Body of pancreas (tissue), 4 donors: Measurements from ENCODE around the gene CEP72. TPM values are rescaled to one million over a fixed set of nuclear protein-coding genes. Genes with fewer than 3 reads are reported as not detected.

Experiments used
- ATAC-seq: fragments of 150-250 bp; one replicate; pipeline ENCODE4 v1.9.1; 2016
- DNase-seq, 4 donors: peaks; one replicate each; pipeline ENCODE4 v3.0.0-alpha.2; 2019
- H3K27ac ChIP-seq, 4 donors: fragments of 200-600 bp; sonication (generic); 1 replicate in 3 of 4; 2 replicates in 1 of 4; pipeline versions ENCODE4 v1.5.1 to v1.6.1; 2016 to 2019; ENCODE audit warnings: mild to moderate bottlenecking in 1 of 4, mixed read lengths in 1 of 4, moderate library complexity in 1 of 4
- H3K27me3 ChIP-seq, 2 donors: fragments of 200-600 bp; sonication (generic); one replicate each; pipeline ENCODE4 v1.6.0; 2016; ENCODE audit warnings: mild to moderate bottlenecking in 1 of 2
- H3K36me3 ChIP-seq, 2 donors: fragments of 200-600 bp; sonication (generic); replicated peaks in 1 of 2; 2 replicates each; pipeline ENCODE4 v1.5.1; 2016; ENCODE audit warnings: low read depth in 2 of 2; ENCODE audit not compliant: insufficient read depth in 1 of 2
- H3K4me1 ChIP-seq: fragments of 200-600 bp; sonication (generic); one replicate; pipeline ENCODE4 v1.6.0; 2016
- H3K4me3 ChIP-seq, 2 donors: fragments of 200-600 bp; sonication (generic); 1 replicate in 1 of 2; 2 replicates in 1 of 2; pipeline ENCODE4 v1.5.1; 2016 to 2019
- H3K9me3 ChIP-seq, 3 donors: fragments of 200-600 bp; sonication (generic); 1 replicate in 2 of 3; 2 replicates in 1 of 3; pipeline ENCODE4 v1.5.1; 2016
- CTCF ChIP-seq, 7 experiments: fragments of 450-650 bp in 4 of 7; fragments of 200-600 bp in 3 of 7; sonication (generic) in 3 of 7; IDR thresholded peaks; one replicate each; pipeline ENCODE4 v1.5.1; 2016 to 2019; ENCODE audit warnings: antibody characterized with exemption in 7 of 7
- POLR2A ChIP-seq, 3 donors: fragments of 450-650 bp; IDR thresholded peaks; one replicate each; pipeline ENCODE4 v1.6.1; 2016; ENCODE audit warnings: antibody characterized with exemption in 3 of 3, mild to moderate bottlenecking in 2 of 3
- WGBS, 2 donors: methylation state at CpG; one replicate each; pipeline ENCODE4 v1.1.5; 2017; 5-methylcytosine and 5-hydroxymethylcytosine counted together
- intact Hi-C: fragments of 100-400 bp; cut with DNase I; formaldehyde crosslinking; loops from one replicate; pipeline ENCODE4 v1.15.1; 2023
- total RNA-seq, 2 donors: library from RNA; depleted of rRNA; stranded (reverse); fragments of >200 nt; gene quantifications; one replicate each; pipeline ENCODE4 v1.1.0, GENCODE V29; 2016

Gene CEP72
- total RNA-seq, 2 donors from 2014 or later: 1.3 to 7.8 TPM

DNA sequence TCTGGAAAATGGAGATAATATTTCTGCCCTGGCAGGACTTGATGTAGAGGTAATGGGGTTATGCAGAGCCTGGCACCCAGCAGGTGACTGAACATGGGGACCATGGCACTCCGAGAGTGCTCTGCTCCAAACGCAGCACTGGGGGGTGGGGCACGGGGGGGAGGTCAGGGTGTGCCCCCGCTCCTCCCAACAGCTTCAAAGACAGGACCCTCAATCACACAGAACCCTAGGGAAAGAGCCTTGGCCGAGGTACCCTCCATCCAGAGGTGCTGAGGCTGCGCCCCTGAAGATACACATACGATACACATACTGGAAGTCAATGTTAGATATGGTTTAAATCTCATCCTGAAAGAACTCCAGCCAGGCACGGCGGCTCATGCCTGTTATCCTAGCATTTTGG, 26.6 kb upstream of the CEP72 start:
- TF ChIP-seq CTCF (IDR thresholded peaks at IDR 0.05) (no peak), POLR2A (IDR thresholded peaks at IDR 0.05) (no peak)
- no peak for ATAC-seq
- Histone ChIP-seq H3K4me1 (peaks cover 6% of the 10 kb centered on the region), H3K36me3 (no peaks in the 10 kb centered on the region), H3K27ac (no peak overlapping the region), H3K27me3 (no peaks in the 10 kb centered on the region), H3K4me3 (no peak overlapping the region), H3K9me3 (no peaks in the 10 kb centered on the region)
- no peak for DNase-seq
- intact Hi-C loops: no loop called here
- WGBS, 2 donors: 68 to 83% methylated on average over 4 to 9 of the region's 9 CpGs

DNA sequence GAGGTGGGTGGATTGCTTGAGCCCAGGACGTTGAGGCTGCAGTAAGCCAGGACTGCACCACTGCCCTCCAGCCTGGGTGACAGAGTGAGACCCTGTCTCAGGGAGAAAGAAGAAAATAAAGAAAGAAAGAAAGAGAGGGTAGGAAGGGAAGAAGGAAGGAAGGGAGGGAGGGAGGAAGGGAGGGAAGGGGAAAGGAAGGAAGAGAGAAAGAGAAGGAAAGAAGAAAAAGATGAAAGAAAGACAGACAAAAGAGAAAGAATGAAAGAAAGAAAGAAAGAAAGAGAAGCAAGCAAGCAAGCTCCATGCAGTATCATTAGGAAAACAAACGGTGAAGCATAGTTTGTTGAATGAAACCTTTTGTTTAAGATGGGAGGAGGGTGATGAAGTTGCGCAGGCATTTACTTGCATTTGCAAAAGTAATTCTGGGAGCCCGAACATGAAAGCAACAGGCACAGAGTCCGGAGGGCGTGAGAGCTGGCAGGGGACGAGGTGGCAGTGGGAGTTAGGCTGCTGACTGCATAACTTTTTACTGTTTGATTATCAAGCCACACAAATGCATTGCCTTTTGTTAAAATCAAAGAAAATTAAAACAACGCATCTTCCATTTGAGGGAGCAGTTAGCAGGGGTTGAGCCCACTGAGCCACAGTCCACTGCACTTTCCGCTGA, 26.0 kb upstream of the CEP72 start:
- no peak overlapping the region for H3K4me3 ChIP-seq
- TF ChIP-seq CTCF (IDR thresholded peaks at IDR 0.05): no peak
- TF ChIP-seq POLR2A (IDR thresholded peaks at IDR 0.05): no peak
- no peaks in the 10 kb centered on the region for H3K9me3 ChIP-seq
- DNase-seq: no peak
- no peaks in the 10 kb centered on the region for H3K27me3 ChIP-seq
- intact Hi-C loops: no loop called here
- 54 to 62% methylated on average over 9 of the region's 9 CpGs for WGBS, 2 donors
- no peak overlapping the region for H3K27ac ChIP-seq
- ATAC-seq: no peak
- H3K36me3 ChIP-seq: no peaks in the 10 kb centered on the region
- peaks cover 6% of the 10 kb centered on the region for H3K4me1 ChIP-seq

GRCh38 chr5:586751-587285, 25.3 kb upstream of the CEP72 start:
- no peak for TF ChIP-seq POLR2A (IDR thresholded peaks at IDR 0.05)
- peak in 4 of 7 experiments; percentile 25 to 44 (median 34) for TF ChIP-seq CTCF (IDR thresholded peaks at IDR 0.05)
- intact Hi-C loops: no loop called here
- Histone ChIP-seq H3K4me3 (no peak overlapping the region), H3K4me1 (peaks cover 6% of the 10 kb centered on the region), H3K9me3 (no peaks in the 10 kb centered on the region), H3K36me3 (no peaks in the 10 kb centered on the region), H3K27ac (peak overlapping the region in 2 of 4 donors; percentile 36 to 49), H3K27me3 (no peaks in the 10 kb centered on the region)
- DNase-seq (peak; percentile 28 to 59 (median 36)), ATAC-seq (peak; percentile 70)
- 76% methylated on average over 9 of the region's 9 CpGs; no CpG with 5 or more reads in 1 of the 2 donors for WGBS, 2 donors

DNA sequence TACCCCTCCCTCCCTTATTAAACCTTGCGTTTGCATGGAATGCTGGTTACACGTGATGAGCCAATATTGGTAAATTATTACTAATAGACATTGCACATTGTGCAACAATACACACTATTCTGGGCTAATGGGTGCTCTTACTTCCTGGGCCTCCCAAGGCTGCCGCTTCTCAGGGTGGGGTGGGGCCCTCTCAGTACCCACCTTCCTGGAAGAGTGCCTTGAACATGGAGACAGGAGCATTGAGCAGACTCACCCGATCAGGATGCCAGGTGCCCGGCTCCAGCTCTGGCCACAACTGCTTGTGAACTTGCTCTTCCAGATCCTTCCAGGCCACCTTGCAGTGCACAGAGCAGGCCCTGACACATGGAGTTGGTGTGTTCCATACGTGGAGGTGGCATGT, 24.7 kb upstream of the CEP72 start:
- Histone ChIP-seq H3K36me3 (no peaks in the 10 kb centered on the region), H3K27me3 (no peaks in the 10 kb centered on the region), H3K27ac (peak overlapping the region in 2 of 4 donors; percentile 30 to 49), H3K9me3 (no peaks in the 10 kb centered on the region), H3K4me1 (peaks cover 6% of the 10 kb centered on the region), H3K4me3 (no peak overlapping the region)
- 59 to 71% methylated on average over 3 to 6 of the region's 6 CpGs for WGBS, 2 donors
- peak; percentile 74 for ATAC-seq
- TF ChIP-seq POLR2A (IDR thresholded peaks at IDR 0.05) (no peak), CTCF (IDR thresholded peaks at IDR 0.05) (no peak)
- peak in 2 of 4 donors; percentile 24 to 34 for DNase-seq
- intact Hi-C loops: no loop called here
